OCI-LY3 (cell line): Measurements from ENCODE around the gene CACNA1G.

Source experiments
- H2AFZ ChIP-seq: fragments of 200-600, 300-600 bp; shearing (Covaris generic); 2 replicates; pipeline ENCODE4 v1.6.0; 2014; ENCODE audit warnings: antibody characterized with exemption, low read depth, low read length
- H3K27ac ChIP-seq: fragments of 200-600, 300-600 bp; sonication (generic); 2 replicates; pipeline ENCODE4 v1.5.1; 2014; ENCODE audit warnings: mild to moderate bottlenecking, low read length, moderate library complexity, mixed read lengths
- H3K27me3 ChIP-seq: fragments of 200-600, 300-600 bp; sonication (generic); 2 replicates; pipeline ENCODE4 v1.6.1; 2014; ENCODE audit warnings: low read depth, low read length, mixed read lengths
- H3K36me3 ChIP-seq: fragments of 200-600, 300-600 bp; sonication (generic); replicated peaks from 2 replicates; pipeline ENCODE3; 2014; ENCODE audit warnings: low read depth, low read length, mixed read lengths
- H3K4me1 ChIP-seq: fragments of 300-600, 200-600 bp; sonication (generic); 2 replicates; pipeline ENCODE4 v1.6.1; 2014; ENCODE audit warnings: low read length, mixed read lengths
- H3K4me2 ChIP-seq: fragments of 200-600, 300-600 bp; sonication (generic); 2 replicates; pipeline ENCODE4 v1.6.1; 2014; ENCODE audit warnings: low read length, mixed read lengths
- H3K4me3 ChIP-seq: fragments of 300-600, 200-600 bp; sonication (generic); 2 replicates; pipeline ENCODE4 v1.5.1; 2014; ENCODE audit warnings: antibody characterized with exemption, mild to moderate bottlenecking, low read length, moderate library complexity
- H3K79me2 ChIP-seq: fragments of 300-600, 200-600 bp; shearing (Covaris generic); 2 replicates; pipeline ENCODE4 v1.6.1; 2014; ENCODE audit warnings: mild to moderate bottlenecking, low read length, mixed read lengths
- H3K9ac ChIP-seq: fragments of 300-600, 200-600 bp; shearing (Covaris generic); 2 replicates; pipeline ENCODE4 v1.6.0; 2014; ENCODE audit warnings: mild to moderate bottlenecking, low read length, moderate library complexity
- H3K9me3 ChIP-seq: fragments of 200-600, 300-600 bp; shearing (Covaris generic); 2 replicates; pipeline ENCODE4 v1.6.1; 2014; ENCODE audit warnings: low read length, mixed read lengths; ENCODE audit not compliant: insufficient read depth
- H4K20me1 ChIP-seq: fragments of 200-600, 300-600 bp; sonication (generic); 2 replicates; pipeline ENCODE4 v1.6.1; 2016; ENCODE audit warnings: low read length, mixed read lengths; ENCODE audit not compliant: insufficient read depth
- EZH2phosphoT487 ChIP-seq: fragments of 200-600 bp; shearing (Covaris generic); IDR thresholded peaks from 2 replicates; pipeline ENCODE4 v1.6.1; 2018; ENCODE audit warnings: antibody characterized with exemption, mixed run types, low read depth
- TF ChIP-seq, protein P1 (sequence below): fragments of 200-600, 300-600 bp; sonication (generic); IDR thresholded peaks from 2 replicates; pipeline ENCODE4 v1.5.1; 2014; ENCODE audit warnings: antibody characterized with exemption, low read length, low read depth

Gene CACNA1G

DNA sequence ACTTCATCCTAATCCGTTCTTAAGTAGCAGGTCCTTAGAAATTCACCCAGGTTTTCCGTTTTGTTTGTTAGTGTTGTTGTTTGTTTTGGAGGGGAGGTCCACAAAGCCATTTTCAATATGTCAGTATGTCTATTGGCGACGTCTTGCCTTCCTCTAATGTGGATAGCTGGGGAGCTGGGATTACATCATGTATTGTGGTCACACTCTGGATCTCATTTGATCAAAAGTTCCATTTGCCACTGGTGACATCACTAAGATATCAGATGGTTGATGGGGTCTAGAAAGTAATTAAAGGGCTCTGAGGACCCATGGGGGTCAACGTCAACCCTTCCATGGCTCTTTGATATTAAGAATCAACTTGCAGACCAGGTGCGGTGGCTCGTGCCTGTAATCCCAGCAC lies 30.7 kb upstream of the CACNA1G start:
- Histone ChIP-seq H4K20me1 (no peaks in the 10 kb centered on the region), H2AFZ (no peak overlapping the region), H3K4me3 (no peak overlapping the region), H3K9ac (no peak overlapping the region), H3K9me3 (no peaks in the 10 kb centered on the region), H3K27ac (no peak overlapping the region), H3K27me3 (peaks cover 36% of the 10 kb centered on the region), H3K36me3 (no peaks in the 10 kb centered on the region), H3K79me2 (no peaks in the 10 kb centered on the region), H3K4me2 (no peak overlapping the region), H3K4me1 (no peaks in the 10 kb centered on the region)
- no peak for TF ChIP-seq EZH2phosphoT487
- TF ChIP-seq, protein P1, sequence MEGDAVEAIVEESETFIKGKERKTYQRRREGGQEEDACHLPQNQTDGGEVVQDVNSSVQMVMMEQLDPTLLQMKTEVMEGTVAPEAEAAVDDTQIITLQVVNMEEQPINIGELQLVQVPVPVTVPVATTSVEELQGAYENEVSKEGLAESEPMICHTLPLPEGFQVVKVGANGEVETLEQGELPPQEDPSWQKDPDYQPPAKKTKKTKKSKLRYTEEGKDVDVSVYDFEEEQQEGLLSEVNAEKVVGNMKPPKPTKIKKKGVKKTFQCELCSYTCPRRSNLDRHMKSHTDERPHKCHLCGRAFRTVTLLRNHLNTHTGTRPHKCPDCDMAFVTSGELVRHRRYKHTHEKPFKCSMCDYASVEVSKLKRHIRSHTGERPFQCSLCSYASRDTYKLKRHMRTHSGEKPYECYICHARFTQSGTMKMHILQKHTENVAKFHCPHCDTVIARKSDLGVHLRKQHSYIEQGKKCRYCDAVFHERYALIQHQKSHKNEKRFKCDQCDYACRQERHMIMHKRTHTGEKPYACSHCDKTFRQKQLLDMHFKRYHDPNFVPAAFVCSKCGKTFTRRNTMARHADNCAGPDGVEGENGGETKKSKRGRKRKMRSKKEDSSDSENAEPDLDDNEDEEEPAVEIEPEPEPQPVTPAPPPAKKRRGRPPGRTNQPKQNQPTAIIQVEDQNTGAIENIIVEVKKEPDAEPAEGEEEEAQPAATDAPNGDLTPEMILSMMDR, result no peak

DNA sequence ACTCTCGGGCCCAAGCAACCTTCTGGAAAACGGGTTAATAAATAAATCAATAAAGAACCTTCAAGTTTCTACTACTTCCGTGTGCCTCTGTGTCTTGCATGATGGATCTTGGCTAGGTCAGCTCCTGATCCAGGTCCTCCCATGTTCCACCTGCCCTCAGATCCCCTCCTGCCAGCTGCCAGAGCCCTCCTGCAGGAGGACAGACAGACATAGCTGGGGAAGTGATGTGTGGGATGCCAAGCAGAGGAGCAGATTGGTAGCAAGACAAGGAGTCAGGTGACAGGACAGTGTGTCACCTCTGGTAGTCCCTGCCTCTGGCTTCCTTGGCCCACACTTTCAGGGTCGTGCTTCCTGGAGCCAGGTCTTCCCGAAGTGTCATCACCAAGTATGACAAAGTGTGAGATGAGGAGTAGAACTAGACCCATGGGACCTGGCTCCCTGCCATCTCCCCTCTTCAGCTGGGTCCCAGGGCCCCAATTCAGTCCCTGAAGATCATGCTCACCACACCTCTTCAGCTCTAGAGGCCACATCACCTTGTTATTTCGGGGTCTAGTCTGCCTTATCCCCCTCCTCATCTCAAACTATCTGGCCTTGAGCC lies 29.0 kb upstream of the CACNA1G start:
- TF ChIP-seq, protein P1, result no peak
- no peak for TF ChIP-seq EZH2phosphoT487
- H3K4me3 ChIP-seq, result no peak overlapping the region
- no peaks in the 10 kb centered on the region for H3K9me3 ChIP-seq
- H4K20me1 ChIP-seq, result no peaks in the 10 kb centered on the region
- no peak overlapping the region for H2AFZ ChIP-seq
- H3K27me3 ChIP-seq, result peaks cover 36% of the 10 kb centered on the region
- no peaks in the 10 kb centered on the region for H3K4me1 ChIP-seq
- no peak overlapping the region for H3K9ac ChIP-seq
- no peak overlapping the region for H3K4me2 ChIP-seq
- no peaks in the 10 kb centered on the region for H3K79me2 ChIP-seq
- no peaks in the 10 kb centered on the region for H3K36me3 ChIP-seq
- no peak overlapping the region for H3K27ac ChIP-seq

DNA sequence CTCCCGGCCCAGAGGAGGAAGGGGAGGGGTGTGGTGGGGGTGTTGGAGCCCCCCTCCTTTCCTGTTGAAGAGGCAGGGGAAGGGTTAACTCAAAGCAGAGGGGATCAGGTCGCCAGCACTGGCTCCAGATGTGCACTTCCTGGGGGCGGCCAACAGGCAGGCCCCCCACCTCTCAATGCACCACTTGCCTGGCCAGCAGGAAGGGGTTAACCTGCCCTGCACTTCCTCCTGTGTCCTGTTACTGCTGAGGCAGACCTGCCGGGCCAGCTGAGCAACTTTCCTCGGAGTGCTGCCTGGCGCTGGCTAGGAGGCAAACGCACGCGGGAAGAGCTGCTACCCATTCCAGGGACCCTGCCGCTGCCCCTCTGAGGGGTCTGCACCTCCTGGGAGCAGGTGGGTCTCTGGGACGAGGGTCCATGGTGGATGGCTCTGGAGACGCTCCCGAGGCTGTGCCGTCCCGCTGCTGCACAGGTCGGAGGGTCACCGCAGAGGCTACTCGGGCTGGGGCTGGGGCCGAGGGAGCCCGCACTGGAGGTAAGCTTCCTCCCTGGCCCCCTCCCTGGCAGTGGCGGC lies 28.0 kb upstream of the CACNA1G start, which contains the start of gene EPN3:
Gene EPN3, plus strand, starts transcription at position 284 of the 573 bp plus-strand sequence. CDS start 3,822 bp downstream, outside the sequence.
- no peaks in the 10 kb centered on the region for H4K20me1 ChIP-seq
- H3K9me3 ChIP-seq, result no peaks in the 10 kb centered on the region
- H3K4me3 ChIP-seq, result no peak within 1 kb of the TSS
- H3K79me2 ChIP-seq, result no peaks in the 10 kb centered on the region
- no peak for TF ChIP-seq EZH2phosphoT487
- TF ChIP-seq, protein P1, result no peak
- peaks cover 36% of the 10 kb centered on the region for H3K27me3 ChIP-seq
- H3K4me1 ChIP-seq, result no peaks in the 10 kb centered on the region
- H3K27ac ChIP-seq, result no peak within 1 kb of the TSS
- H3K4me2 ChIP-seq, result no peak within 1 kb of the TSS
- H2AFZ ChIP-seq, result no peak within 1 kb of the TSS
- no peak within 1 kb of the TSS for H3K9ac ChIP-seq
- no peaks in the 10 kb centered on the region for H3K36me3 ChIP-seq

DNA sequence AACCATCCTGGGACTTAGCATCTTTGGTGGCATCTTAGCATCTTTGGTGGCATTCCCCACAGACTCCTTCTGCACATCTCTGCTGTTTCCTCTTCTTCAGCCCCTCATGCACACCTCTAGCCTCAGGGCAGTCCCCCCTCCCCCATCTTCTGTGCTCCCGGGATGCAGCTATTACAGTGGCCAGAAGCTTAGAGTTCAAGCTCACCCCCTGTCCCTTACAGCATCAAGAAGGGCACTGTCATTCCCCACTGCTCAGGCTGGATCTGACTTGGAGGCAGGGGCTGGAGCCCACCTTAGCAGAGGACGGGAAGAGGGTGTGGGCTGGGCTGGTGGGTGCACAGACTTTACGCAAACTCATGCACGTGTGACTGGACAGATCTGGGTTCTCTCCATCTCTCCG lies 27.3 kb upstream of the CACNA1G start:
- Histone ChIP-seq H3K9ac (no peak overlapping the region), H3K27ac (no peak overlapping the region), H3K36me3 (no peaks in the 10 kb centered on the region), H3K9me3 (no peaks in the 10 kb centered on the region), H3K4me1 (no peaks in the 10 kb centered on the region), H3K4me3 (no peak overlapping the region), H2AFZ (no peak overlapping the region), H3K4me2 (no peak overlapping the region), H4K20me1 (no peaks in the 10 kb centered on the region), H3K79me2 (no peaks in the 10 kb centered on the region), H3K27me3 (peaks cover 36% of the 10 kb centered on the region)
- no peak for TF ChIP-seq EZH2phosphoT487
- TF ChIP-seq, protein P1, result no peak
